GM12878 (cell line): ENCODE data around the gene ZNF354B. TPM values are rescaled to one million over a fixed set of nuclear protein-coding genes. Genes with fewer than 3 reads are reported as not detected.

Experiments used
- ATAC-seq: fragments of 200-7000 bp; cut with Tn5 transposase; 3 replicates; pipeline ENCODE4 v1.9.1; 2020; ENCODE audit warnings: mild to moderate bottlenecking, moderate library complexity
- BruUV-seq: library from RNA; stranded (reverse); fragments of 400-500 nt; replicated peaks from 2 replicates; lab custom pipeline; 2021; lab: Mats Ljungman, UMichigan
- CTCF ChIA-PET: fragments of 300-600 bp; sonication (Branson Sonifier 250); formaldehyde crosslinking; extraction: SDS; loops from one replicate; lab custom pipeline; 2021; ENCODE audit warnings: inconsistent platforms; lab: Yijun Ruan, JAX
- POLR2A ChIA-PET: fragments of 350-600 bp; formaldehyde crosslinking; extraction: SDS; loops from one replicate; lab custom pipeline; 2021; ENCODE audit warnings: inconsistent platforms; lab: Charles Lee
- RAD21 ChIA-PET: fragments of 300-600 bp; sonication (Branson Sonifier 250); formaldehyde crosslinking; loops from one replicate; lab custom pipeline; 2023; ENCODE audit warnings: antibody characterized with exemption; ENCODE audit not compliant: unreplicated experiment; lab: Charles Lee
- SMC1A ChIA-PET: fragments of 300-600 bp; sonication (Branson Sonifier 250); formaldehyde crosslinking; loops from one replicate; lab custom pipeline; 2023; ENCODE audit not compliant: unreplicated experiment, uncharacterized antibody; lab: Charles Lee
- DNase-seq: peaks from one replicate; pipeline ENCODE4 v3.0.0-alpha.2; 2011; ENCODE audit warnings: low read depth, low spot score
- FAIRE-seq: peaks from 3 replicates; lab custom pipeline; 2011; peaks lifted over from hg19 to GRCh38; lab: Jason Lieb, UNC
- H2AFZ ChIP-seq: 2 replicates; pipeline ENCODE4 v1.6.0; 2011; ENCODE audit warnings: low read depth, low read length, control low read depth; ENCODE audit not compliant: control insufficient read depth
- H3K27ac ChIP-seq: 2 replicates; pipeline ENCODE4 v1.5.1; 2011; ENCODE audit warnings: control low read depth; ENCODE audit not compliant: control insufficient read depth, insufficient read depth
- H3K27me3 ChIP-seq, 2 experiments: replicated peaks in 1 of 2; 2 replicates each; pipeline versions ENCODE4 v1.6.0 to v1.6.1; 2011; ENCODE audit warnings: low read length in 1 of 2; ENCODE audit not compliant: control insufficient read depth in 2 of 2, insufficient read depth in 2 of 2
- H3K36me3 ChIP-seq, 2 experiments: 2 replicates each; pipeline ENCODE4 v1.5.1; 2011; ENCODE audit warnings: low read length in 1 of 2; ENCODE audit not compliant: control insufficient read depth in 2 of 2, insufficient read depth in 2 of 2
- H3K4me1 ChIP-seq: 2 replicates; pipeline ENCODE4 v1.6.1; 2011; ENCODE audit warnings: mild to moderate bottlenecking, low read length, moderate library complexity, mixed read lengths; ENCODE audit not compliant: control insufficient read depth, insufficient read depth
- H3K4me2 ChIP-seq: 2 replicates; pipeline ENCODE4 v1.6.0; 2011; ENCODE audit warnings: control low read depth; ENCODE audit not compliant: control insufficient read depth, insufficient read depth
- H3K4me3 ChIP-seq: fragments of 200-600 bp; sonication (generic); 2 replicates; pipeline ENCODE4 v1.5.1; 2016
- H3K79me2 ChIP-seq: 2 replicates; pipeline ENCODE4 v1.6.0; 2011; ENCODE audit warnings: low read length; ENCODE audit not compliant: control insufficient read depth, insufficient read depth
- H3K9ac ChIP-seq: 2 replicates; pipeline ENCODE4 v1.8.0; 2011; ENCODE audit warnings: low read length, control low read depth, mixed read lengths; ENCODE audit not compliant: control insufficient read depth, insufficient read depth
- H3K9me3 ChIP-seq: replicated peaks from 3 replicates; pipeline ENCODE4 v1.5.1; 2011; ENCODE audit warnings: mild to moderate bottlenecking, low read length; ENCODE audit not compliant: control insufficient read depth, insufficient read depth
- H4K20me1 ChIP-seq: 2 replicates; pipeline ENCODE4 v1.6.0; 2011; ENCODE audit not compliant: control insufficient read depth, insufficient read depth
- WGBS: methylation state at CpG from one replicate; pipeline ENCODE4 v1.1.6; 2016; ENCODE audit warnings: low lambda C conversion rate; ENCODE audit not compliant: insufficient replicate concordance, insufficient coverage; ENCODE audit errors: missing lambda C conversion rate; 5-methylcytosine and 5-hydroxymethylcytosine counted together
- in situ Hi-C: fragments of 300-500 bp; cut with MboI; formaldehyde crosslinking; loops from 9 replicates; pipeline ENCODE4 v1.14.3; 2018; ENCODE audit warnings: mixed read lengths
- intact Hi-C: fragments of 100-400 bp; cut with micrococcal nuclease; formaldehyde crosslinking; loops from one replicate; pipeline ENCODE4 v1.14.2; 2022; ENCODE audit not compliant: unreplicated experiment
- polyA plus RNA-seq, 11 experiments: library from polyadenylated mRNA; depleted of rRNA in 4 of 11; unstranded in 6 of 11; stranded (reverse) in 5 of 11; fragments of >200 nt; fragmentation: Nextera tagmentation in 4 of 11; fragmentation: Illumina TruSeq in 1 of 11; extraction: Ambion mirVana in 4 of 11; extraction: Trizol in 1 of 11; gene quantifications; 1 replicate in 1 of 11; 2 replicates in 10 of 11; pipeline versions ENCODE4 v1.2.1 to v1.2.3, GENCODE V29; 2011 to 2016; ENCODE audit warnings: inconsistent platforms in 2 of 11, missing spikeins in 2 of 11, low read depth in 1 of 11
- total RNA-seq, 4 experiments: library from RNA; depleted of rRNA in 3 of 4; stranded (reverse); fragments of >200 nt in 3 of 4; fragmentation: Illumina TruSeq in 1 of 4; extraction: Trizol in 1 of 4; gene quantifications; 2 replicates each; pipeline versions ENCODE4 v1.2.1 to v1.2.3, GENCODE V29; 2013 to 2021
- TF ChIP-seq, protein P1 (sequence below): fragments of 150-350 bp; IDR thresholded peaks from 2 replicates; pipeline ENCODE4 v1.6.1; 2016; ENCODE audit warnings: low read depth, low read length
- TF ChIP-seq, protein P2 (sequence below): fragments of 450-650 bp; IDR thresholded peaks from 2 replicates; pipeline ENCODE4 v1.6.1; 2017; ENCODE audit warnings: mild to moderate bottlenecking, moderate library complexity
- TF ChIP-seq, protein P3 (sequence below): IDR thresholded peaks from 2 replicates; pipeline ENCODE4 v1.6.1; 2011; ENCODE audit warnings: low read depth, mild to moderate bottlenecking, low read length, moderate library complexity, borderline replicate concordance; ENCODE audit errors: extremely low read depth

ZNF354B gene
- total and polyA plus RNA-seq, 10 of the 15 experiments (the other 5 are each of a cell fraction or from before 2014, with no cell fraction given): 0.64 to 11.1 (median 4.9) TPM

DNA sequence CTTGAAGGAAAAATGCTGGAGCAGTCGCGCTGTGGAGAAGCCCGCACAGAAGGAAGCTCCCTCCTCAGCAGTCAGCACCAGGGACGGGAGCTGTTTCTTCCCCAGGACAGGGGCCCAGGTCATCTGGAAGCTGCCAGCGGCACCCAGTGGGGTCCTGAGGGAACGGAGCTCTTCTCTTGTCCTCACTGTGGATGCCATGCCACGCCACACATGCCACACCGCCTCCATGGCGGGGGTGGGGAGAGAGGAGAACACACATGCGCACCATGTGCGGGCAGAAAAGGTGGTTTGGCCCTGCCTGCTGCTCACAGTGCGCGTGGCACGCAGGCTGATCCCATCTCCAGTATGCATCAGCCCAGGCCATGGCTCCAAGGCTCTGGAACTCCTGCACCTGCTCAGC is 41.7 kb upstream of the ZNF354B start:
- DNase-seq (no peak), ATAC-seq (peak; percentile 22; the same call in 2 of the 3 replicates), FAIRE-seq (no peak)
- RAD21 ChIA-PET: no interaction called here
- no peaks in the 10 kb centered on the region for H3K79me2 ChIP-seq
- no peak overlapping the region for H3K4me3 ChIP-seq
- intact Hi-C loops (no loop called here), in situ Hi-C loops (no loop called here)
- no peaks in the 10 kb centered on the region for H4K20me1 ChIP-seq
- BruUV-seq: no TSS peak
- POLR2A ChIA-PET: interaction anchor here (0.8 kb wide), 1 partner anchor 10 kb away, joined by 3 read pairs; no protein-coding TSS in a partner anchor
- H3K4me1 ChIP-seq: no peaks in the 10 kb centered on the region
- TF ChIP-seq, protein P1, sequence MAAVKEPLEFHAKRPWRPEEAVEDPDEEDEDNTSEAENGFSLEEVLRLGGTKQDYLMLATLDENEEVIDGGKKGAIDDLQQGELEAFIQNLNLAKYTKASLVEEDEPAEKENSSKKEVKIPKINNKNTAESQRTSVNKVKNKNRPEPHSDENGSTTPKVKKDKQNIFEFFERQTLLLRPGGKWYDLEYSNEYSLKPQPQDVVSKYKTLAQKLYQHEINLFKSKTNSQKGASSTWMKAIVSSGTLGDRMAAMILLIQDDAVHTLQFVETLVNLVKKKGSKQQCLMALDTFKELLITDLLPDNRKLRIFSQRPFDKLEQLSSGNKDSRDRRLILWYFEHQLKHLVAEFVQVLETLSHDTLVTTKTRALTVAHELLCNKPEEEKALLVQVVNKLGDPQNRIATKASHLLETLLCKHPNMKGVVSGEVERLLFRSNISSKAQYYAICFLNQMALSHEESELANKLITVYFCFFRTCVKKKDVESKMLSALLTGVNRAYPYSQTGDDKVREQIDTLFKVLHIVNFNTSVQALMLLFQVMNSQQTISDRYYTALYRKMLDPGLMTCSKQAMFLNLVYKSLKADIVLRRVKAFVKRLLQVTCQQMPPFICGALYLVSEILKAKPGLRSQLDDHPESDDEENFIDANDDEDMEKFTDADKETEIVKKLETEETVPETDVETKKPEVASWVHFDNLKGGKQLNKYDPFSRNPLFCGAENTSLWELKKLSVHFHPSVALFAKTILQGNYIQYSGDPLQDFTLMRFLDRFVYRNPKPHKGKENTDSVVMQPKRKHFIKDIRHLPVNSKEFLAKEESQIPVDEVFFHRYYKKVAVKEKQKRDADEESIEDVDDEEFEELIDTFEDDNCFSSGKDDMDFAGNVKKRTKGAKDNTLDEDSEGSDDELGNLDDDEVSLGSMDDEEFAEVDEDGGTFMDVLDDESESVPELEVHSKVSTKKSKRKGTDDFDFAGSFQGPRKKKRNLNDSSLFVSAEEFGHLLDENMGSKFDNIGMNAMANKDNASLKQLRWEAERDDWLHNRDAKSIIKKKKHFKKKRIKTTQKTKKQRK: no peak
- TF ChIP-seq, protein P2, sequence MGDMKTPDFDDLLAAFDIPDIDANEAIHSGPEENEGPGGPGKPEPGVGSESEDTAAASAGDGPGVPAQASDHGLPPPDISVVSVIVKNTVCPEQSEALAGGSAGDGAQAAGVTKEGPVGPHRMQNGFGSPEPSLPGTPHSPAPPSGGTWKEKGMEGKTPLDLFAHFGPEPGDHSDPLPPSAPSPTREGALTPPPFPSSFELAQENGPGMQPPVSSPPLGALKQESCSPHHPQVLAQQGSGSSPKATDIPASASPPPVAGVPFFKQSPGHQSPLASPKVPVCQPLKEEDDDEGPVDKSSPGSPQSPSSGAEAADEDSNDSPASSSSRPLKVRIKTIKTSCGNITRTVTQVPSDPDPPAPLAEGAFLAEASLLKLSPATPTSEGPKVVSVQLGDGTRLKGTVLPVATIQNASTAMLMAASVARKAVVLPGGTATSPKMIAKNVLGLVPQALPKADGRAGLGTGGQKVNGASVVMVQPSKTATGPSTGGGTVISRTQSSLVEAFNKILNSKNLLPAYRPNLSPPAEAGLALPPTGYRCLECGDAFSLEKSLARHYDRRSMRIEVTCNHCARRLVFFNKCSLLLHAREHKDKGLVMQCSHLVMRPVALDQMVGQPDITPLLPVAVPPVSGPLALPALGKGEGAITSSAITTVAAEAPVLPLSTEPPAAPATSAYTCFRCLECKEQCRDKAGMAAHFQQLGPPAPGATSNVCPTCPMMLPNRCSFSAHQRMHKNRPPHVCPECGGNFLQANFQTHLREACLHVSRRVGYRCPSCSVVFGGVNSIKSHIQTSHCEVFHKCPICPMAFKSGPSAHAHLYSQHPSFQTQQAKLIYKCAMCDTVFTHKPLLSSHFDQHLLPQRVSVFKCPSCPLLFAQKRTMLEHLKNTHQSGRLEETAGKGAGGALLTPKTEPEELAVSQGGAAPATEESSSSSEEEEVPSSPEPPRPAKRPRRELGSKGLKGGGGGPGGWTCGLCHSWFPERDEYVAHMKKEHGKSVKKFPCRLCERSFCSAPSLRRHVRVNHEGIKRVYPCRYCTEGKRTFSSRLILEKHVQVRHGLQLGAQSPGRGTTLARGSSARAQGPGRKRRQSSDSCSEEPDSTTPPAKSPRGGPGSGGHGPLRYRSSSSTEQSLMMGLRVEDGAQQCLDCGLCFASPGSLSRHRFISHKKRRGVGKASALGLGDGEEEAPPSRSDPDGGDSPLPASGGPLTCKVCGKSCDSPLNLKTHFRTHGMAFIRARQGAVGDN: 0 out of 2 replicates have a peak, but pooled peaks have one; percentile 39
- TF ChIP-seq, protein P3, sequence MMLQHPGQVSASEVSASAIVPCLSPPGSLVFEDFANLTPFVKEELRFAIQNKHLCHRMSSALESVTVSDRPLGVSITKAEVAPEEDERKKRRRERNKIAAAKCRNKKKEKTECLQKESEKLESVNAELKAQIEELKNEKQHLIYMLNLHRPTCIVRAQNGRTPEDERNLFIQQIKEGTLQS: no peak
- H3K36me3 ChIP-seq: no peaks in the 10 kb centered on the region
- H3K9ac ChIP-seq: no peak overlapping the region
- SMC1A ChIA-PET: interaction anchor here (1.6 kb wide), 1 partner anchor 87 kb away, joined by 4 read pairs; the partner anchor contains the start of gene ZNF354A
- H3K4me2 ChIP-seq: no peak overlapping the region
- CTCF ChIA-PET: interaction anchor here (0.5 kb wide), 1 partner anchor 231 kb away, joined by 3 read pairs; no protein-coding TSS in a partner anchor
- no peaks in the 10 kb centered on the region for H3K27me3 ChIP-seq
- no peak overlapping the region for H3K27ac ChIP-seq
- WGBS: 56% methylated on average over 14 of the region's 14 CpGs
- H2AFZ ChIP-seq: no peak overlapping the region
- no peaks in the 10 kb centered on the region; the same call in 2 of the 3 replicates for H3K9me3 ChIP-seq
